A673 (cell line): ENCODE results near the gene GET4. TPM values are rescaled to one million over a fixed set of nuclear protein-coding genes. Genes with fewer than 3 reads are reported as not detected.

Experiments
- BruUV-seq: library from RNA; stranded (reverse); fragments of 400-500 nt; replicated peaks from 2 replicates; lab custom pipeline; 2021; lab: Mats Ljungman, UMichigan
- CTCF ChIA-PET: fragments of 300-600 bp; sonication (Branson Sonifier 250); formaldehyde crosslinking; loops from one replicate; lab custom pipeline; 2022; ENCODE audit warnings: antibody characterized with exemption; lab: Charles Lee
- POLR2A ChIA-PET: fragments of 300-600 bp; sonication (Branson Sonifier 250); formaldehyde crosslinking; loops from one replicate; lab custom pipeline; 2022; ENCODE audit warnings: antibody characterized with exemption; ENCODE audit not compliant: low non-redundant PET; lab: Charles Lee
- DNase-seq: peaks from one replicate; pipeline ENCODE4 v3.0.0-alpha.2; 2015; ENCODE audit warnings: low spot score
- H3K27ac ChIP-seq: fragments of 200-600 bp; sonication (generic); 2 replicates; pipeline ENCODE4 v1.5.1; 2016; ENCODE audit warnings: mixed run types, low read depth, mild to moderate bottlenecking, mixed read lengths, antibody characterized with exemption, low read length; ENCODE audit not compliant: poor library complexity, severe bottlenecking
- H3K27me3 ChIP-seq: fragments of 200-600 bp; sonication (generic); replicated peaks from 2 replicates; pipeline ENCODE4 v1.6.1; 2017; ENCODE audit warnings: mixed run types, low read depth, mild to moderate bottlenecking, mixed read lengths, antibody characterized with exemption, low read length; ENCODE audit not compliant: insufficient read depth, poor library complexity
- H3K36me3 ChIP-seq: fragments of 200-600 bp; sonication (generic); 2 replicates; pipeline ENCODE4 v1.6.1; 2016; ENCODE audit warnings: mixed run types, mild to moderate bottlenecking, mixed read lengths, antibody characterized with exemption, low read length; ENCODE audit not compliant: insufficient read depth, poor library complexity, severe bottlenecking
- H3K4me1 ChIP-seq: fragments of 200-600 bp; sonication (generic); 2 replicates; pipeline ENCODE4 v1.6.1; 2017; ENCODE audit warnings: mixed run types, mild to moderate bottlenecking, mixed read lengths, antibody characterized with exemption, low read length; ENCODE audit not compliant: insufficient read depth, poor library complexity, severe bottlenecking
- H3K4me3 ChIP-seq: fragments of 200-600 bp; sonication (generic); 2 replicates; pipeline ENCODE4 v1.5.1; 2016; ENCODE audit warnings: low read depth, mixed run types, mild to moderate bottlenecking, mixed read lengths, low read length; ENCODE audit not compliant: poor library complexity, severe bottlenecking
- H3K9me3 ChIP-seq: fragments of 200-600 bp; sonication (generic); 2 replicates; pipeline ENCODE4 v1.6.1; 2016; ENCODE audit warnings: mixed run types, low read depth, mild to moderate bottlenecking, mixed read lengths, antibody characterized with exemption, low read length; ENCODE audit not compliant: poor library complexity, severe bottlenecking
- EZH2 ChIP-seq: fragments of 200-600 bp; sonication (generic); IDR thresholded peaks from 2 replicates; pipeline ENCODE4 v1.6.1; 2017; ENCODE audit warnings: borderline replicate concordance, low read depth, mild to moderate bottlenecking, mixed read lengths, antibody characterized with exemption, low read length; ENCODE audit not compliant: poor library complexity, severe bottlenecking
- intact Hi-C: fragments of 100-400 bp; cut with micrococcal nuclease; formaldehyde crosslinking; loops from one replicate; pipeline ENCODE4 v1.10.0; 2022; ENCODE audit not compliant: unreplicated experiment
- total RNA-seq: library from RNA; stranded (reverse); gene quantifications from 2 replicates; pipeline ENCODE4 v1.2.3, GENCODE V29; 2021
- TF ChIP-seq, protein P1 (sequence below): fragments of 300-800, 200-600 bp; sonication (generic); conservative IDR thresholded peaks from 2 replicates; pipeline ENCODE4 v1.5.1; 2017; ENCODE audit warnings: low read depth, mild to moderate bottlenecking, antibody characterized with exemption, low read length, moderate library complexity, mixed read lengths

GET4 gene
- total RNA-seq, 1 experiment from 2014 or later: 49.7 TPM

- POLR2A ChIA-PET: no interaction called here
- BruUV-seq: no TSS peak
- intact Hi-C loops: no loop called here
Observed at GRCh38 chr7:863106-863505, 13.2 kb upstream of the GET4 start.

DNA sequence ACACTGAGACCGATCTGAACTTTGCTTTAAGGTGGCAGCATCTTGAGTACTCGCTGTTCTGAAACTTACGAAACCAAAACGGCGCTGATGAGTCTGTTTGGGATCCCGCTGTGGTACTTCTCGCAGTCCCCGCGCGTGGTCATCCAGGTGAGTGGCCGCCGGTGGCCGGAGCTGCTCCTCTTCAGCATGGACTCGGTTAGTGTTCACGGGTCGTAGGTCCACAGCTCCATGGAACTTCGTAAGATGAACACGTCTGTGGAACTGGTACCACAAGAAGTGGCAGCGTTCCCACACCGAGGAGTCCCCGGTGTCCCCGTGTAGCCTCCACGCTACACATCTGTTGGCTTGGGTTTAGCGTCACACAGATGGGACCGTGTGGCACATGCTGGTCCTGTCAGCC is 10.4 kb upstream of the GET4 start:
- intact Hi-C loops: no loop called here
- ChIA-PET CTCF (no interaction called here), POLR2A (no interaction called here)
- Histone ChIP-seq H3K27me3 (no peaks in the 10 kb centered on the region), H3K4me3 (no peak overlapping the region), H3K27ac (no peak overlapping the region), H3K36me3 (peaks cover 73% of the 10 kb centered on the region), H3K4me1 (peaks cover 12% of the 10 kb centered on the region), H3K9me3 (no peaks in the 10 kb centered on the region)
- BruUV-seq: no TSS peak
- TF ChIP-seq, protein P1, sequence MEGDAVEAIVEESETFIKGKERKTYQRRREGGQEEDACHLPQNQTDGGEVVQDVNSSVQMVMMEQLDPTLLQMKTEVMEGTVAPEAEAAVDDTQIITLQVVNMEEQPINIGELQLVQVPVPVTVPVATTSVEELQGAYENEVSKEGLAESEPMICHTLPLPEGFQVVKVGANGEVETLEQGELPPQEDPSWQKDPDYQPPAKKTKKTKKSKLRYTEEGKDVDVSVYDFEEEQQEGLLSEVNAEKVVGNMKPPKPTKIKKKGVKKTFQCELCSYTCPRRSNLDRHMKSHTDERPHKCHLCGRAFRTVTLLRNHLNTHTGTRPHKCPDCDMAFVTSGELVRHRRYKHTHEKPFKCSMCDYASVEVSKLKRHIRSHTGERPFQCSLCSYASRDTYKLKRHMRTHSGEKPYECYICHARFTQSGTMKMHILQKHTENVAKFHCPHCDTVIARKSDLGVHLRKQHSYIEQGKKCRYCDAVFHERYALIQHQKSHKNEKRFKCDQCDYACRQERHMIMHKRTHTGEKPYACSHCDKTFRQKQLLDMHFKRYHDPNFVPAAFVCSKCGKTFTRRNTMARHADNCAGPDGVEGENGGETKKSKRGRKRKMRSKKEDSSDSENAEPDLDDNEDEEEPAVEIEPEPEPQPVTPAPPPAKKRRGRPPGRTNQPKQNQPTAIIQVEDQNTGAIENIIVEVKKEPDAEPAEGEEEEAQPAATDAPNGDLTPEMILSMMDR: no peak
- TF ChIP-seq EZH2: no peak
- DNase-seq: no peak

More at GRCh38 chr7:863106-863505, 13.2 kb upstream of the GET4 start:
- TF ChIP-seq, protein P1: no peak
- TF ChIP-seq EZH2: no peak
- peaks cover 77% of the 10 kb centered on the region for H3K36me3 ChIP-seq
- peaks cover 12% of the 10 kb centered on the region for H3K4me1 ChIP-seq
- CTCF ChIA-PET: no interaction called here
- no peaks in the 10 kb centered on the region for H3K27me3 ChIP-seq
- no peak overlapping the region for H3K27ac ChIP-seq
- DNase-seq: no peak
- H3K4me3 ChIP-seq: no peak overlapping the region
- H3K9me3 ChIP-seq: no peaks in the 10 kb centered on the region

- Histone ChIP-seq H3K4me3 (no peak overlapping the region), H3K27ac (no peak overlapping the region), H3K4me1 (peaks cover 8% of the 10 kb centered on the region), H3K27me3 (no peaks in the 10 kb centered on the region), H3K36me3 (peaks cover 65% of the 10 kb centered on the region), H3K9me3 (no peaks in the 10 kb centered on the region)
- no peak for TF ChIP-seq EZH2
- TF ChIP-seq, protein P1: no peak
- intact Hi-C loops: no loop called here
- ChIA-PET CTCF (no interaction called here), POLR2A (no interaction called here)
- BruUV-seq: no TSS peak
- no peak for DNase-seq
Observed at GRCh38 chr7:867001-867405, 9.4 kb upstream of the GET4 start.
